ACHN (cell line): Measurements from ENCODE around the gene PSMD3.
A peak's percentile ranks its signal among the peaks of the same experiment; 100 is the strongest.

Experiments
- DNase-seq: peaks from one replicate; pipeline ENCODE4 v3.0.0-alpha.2; 2015
- in situ Hi-C: cut with HindIII; loops from 2 replicates; pipeline ENCODE4 v1.10.0; 2017; ENCODE audit warnings: low sequenced_read_pairs, low pct_ligation_motif_present, low pct_unique_long_range_greater_than_20kb

PSMD3 gene

GRCh38 chr17:39953471-39953888 lies 27.1 kb upstream of the PSMD3 start:
- in situ Hi-C loops, result no loop called here
- no peak for DNase-seq

- DNase-seq, result no peak
- in situ Hi-C loops, result no loop called here
These were observed 25.7 kb upstream of the PSMD3 start for GRCh38 chr17:39954876-39955275.

- DNase-seq, result no peak
- in situ Hi-C loops, result no loop called here
These were observed 24.8 kb upstream of the PSMD3 start for GRCh38 chr17:39955726-39956225.

- in situ Hi-C loops, result no loop called here
- DNase-seq, result no peak
These were observed 20.0 kb upstream of the PSMD3 start for GRCh38 chr17:39960524-39961041.

- DNase-seq, result no peak
- in situ Hi-C loops, result no loop called here
These were observed 17.9 kb upstream of the PSMD3 start, which contains the start of gene GSDMA for GRCh38 chr17:39962642-39963220. Gene GSDMA, plus strand, starts transcription at chr17:39963004. Its CDS starts 2,684 bp downstream, at chr17:39965688.

GRCh38 chr17:39963829-39964228 lies 16.8 kb upstream of the PSMD3 start:
- in situ Hi-C loops, result no loop called here
- no peak for DNase-seq

GRCh38 chr17:39965017-39965699 lies 15.4 kb upstream of the PSMD3 start:
- in situ Hi-C loops, result no loop called here
- no peak for DNase-seq

GRCh38 chr17:39966771-39967170 lies 13.8 kb upstream of the PSMD3 start:
- no peak for DNase-seq
- in situ Hi-C loops, result no loop called here

GRCh38 chr17:39968761-39969160 lies 11.8 kb upstream of the PSMD3 start:
- no peak for DNase-seq
- in situ Hi-C loops, result no loop called here

GRCh38 chr17:39969375-39969774 lies 11.2 kb upstream of the PSMD3 start:
- in situ Hi-C loops, result no loop called here
- no peak for DNase-seq

GRCh38 chr17:39970157-39970692 lies 10.4 kb upstream of the PSMD3 start:
- in situ Hi-C loops, result no loop called here

GRCh38 chr17:39971076-39971603 lies 9.5 kb upstream of the PSMD3 start:
- in situ Hi-C loops, result no loop called here

More at GRCh38 chr17:39970157-39970692, 10.4 kb upstream of the PSMD3 start:
- no peak for DNase-seq

GRCh38 chr17:39972271-39972670 lies 8.3 kb upstream of the PSMD3 start:
- in situ Hi-C loops, result no loop called here
- DNase-seq, result no peak

More at GRCh38 chr17:39971076-39971603, 9.5 kb upstream of the PSMD3 start:
- DNase-seq, result no peak

GRCh38 chr17:39973496-39973895 lies 7.1 kb upstream of the PSMD3 start:
- DNase-seq, result no peak
- in situ Hi-C loops, result no loop called here

GRCh38 chr17:39974433-39974832 lies 6.2 kb upstream of the PSMD3 start:
- in situ Hi-C loops, result no loop called here
- no peak for DNase-seq

GRCh38 chr17:39975801-39976200 lies 4.8 kb upstream of the PSMD3 start:
- no peak for DNase-seq
- in situ Hi-C loops, result no loop called here

GRCh38 chr17:39979016-39979670 lies 1.5 kb upstream of the PSMD3 start:
- peak; percentile 66 for DNase-seq
- in situ Hi-C loops, result no loop called here

- DNase-seq, result peak; percentile 54
- in situ Hi-C loops, result no loop called here
These were observed 685 bp upstream of the PSMD3 start for GRCh38 chr17:39979893-39980350.
